MM.1S (cell line): ENCODE results near the gene WDR17.

Experiments
- DNase-seq: peaks from one replicate; pipeline ENCODE4 v3.0.0-alpha.2; 2015
- H2AFZ ChIP-seq: fragments of 300-600 bp; sonication (generic); 2 replicates; pipeline ENCODE4 v1.6.0; 2016; ENCODE audit warnings: antibody characterized with exemption, low read length
- H3F3A ChIP-seq: fragments of 300-600 bp; sonication (generic); 2 replicates; pipeline ENCODE4 v1.6.1; 2016; ENCODE audit warnings: mild to moderate bottlenecking, antibody characterized with exemption, low read length, moderate library complexity, mixed read lengths; ENCODE audit not compliant: insufficient read depth
- H3K27ac ChIP-seq: fragments of 300-600 bp; sonication (generic); 2 replicates; pipeline ENCODE4 v1.5.1; 2016; ENCODE audit warnings: mild to moderate bottlenecking, low read length
- H3K27me3 ChIP-seq: fragments of 300-600 bp; sonication (generic); replicated peaks from 2 replicates; pipeline ENCODE4 v1.6.0; 2016; ENCODE audit warnings: low read length; ENCODE audit not compliant: insufficient read depth
- H3K36me3 ChIP-seq: fragments of 300-600 bp; sonication (generic); replicated peaks from 2 replicates; pipeline ENCODE4 v1.6.1; 2016; ENCODE audit warnings: mild to moderate bottlenecking, low read length, mixed read lengths; ENCODE audit not compliant: insufficient read depth
- H3K4me1 ChIP-seq: fragments of 300-600 bp; sonication (generic); 2 replicates; pipeline ENCODE4 v1.6.1; 2016; ENCODE audit warnings: low read length, mixed read lengths
- H3K4me2 ChIP-seq: fragments of 300-600 bp; sonication (generic); 2 replicates; pipeline ENCODE4 v1.6.0; 2016; ENCODE audit warnings: low read depth, low read length
- H3K4me3 ChIP-seq: fragments of 300-600 bp; sonication (generic); 2 replicates; pipeline ENCODE4 v1.5.1; 2016; ENCODE audit warnings: low read length, mixed read lengths
- H3K79me2 ChIP-seq: fragments of 300-600 bp; sonication (generic); 2 replicates; pipeline ENCODE4 v1.6.1; 2016; ENCODE audit warnings: mixed run types, low read length, mixed read lengths
- H3K9ac ChIP-seq: fragments of 300-600 bp; sonication (generic); 2 replicates; pipeline ENCODE4 v1.6.1; 2016; ENCODE audit warnings: low read length, mixed read lengths
- H3K9me2 ChIP-seq: fragments of 300-600 bp; sonication (generic); replicated peaks from 2 replicates; pipeline ENCODE4 v1.6.1; 2016; ENCODE audit warnings: mild to moderate bottlenecking, low read length, mixed read lengths; ENCODE audit not compliant: insufficient read depth
- H3K9me3 ChIP-seq: fragments of 300-600 bp; sonication (generic); replicated peaks from 2 replicates; pipeline ENCODE4 v1.6.1; 2016; ENCODE audit warnings: mild to moderate bottlenecking, low read length, mixed read lengths; ENCODE audit not compliant: insufficient read depth
- H4K20me1 ChIP-seq: fragments of 300-600 bp; sonication (generic); 2 replicates; pipeline ENCODE4 v1.6.1; 2016; ENCODE audit warnings: mild to moderate bottlenecking, low read length, moderate library complexity, mixed read lengths; ENCODE audit not compliant: insufficient read depth
- CTCF ChIP-seq: fragments of 300-600 bp; sonication (generic); IDR thresholded peaks from 2 replicates; pipeline ENCODE4 v1.5.1; 2016; ENCODE audit warnings: antibody characterized with exemption, low read length, mixed read lengths
- EZH2 ChIP-seq: fragments of 300-600 bp; sonication (generic); optimal IDR thresholded peaks from 2 replicates; pipeline ENCODE3; 2017; ENCODE audit warnings: low read depth, mild to moderate bottlenecking, antibody characterized with exemption, low read length, mixed read lengths
- EZH2phosphoT487 ChIP-seq: fragments of 300-600 bp; sonication (generic); IDR thresholded peaks from 2 replicates; pipeline ENCODE4 v1.6.1; 2018; ENCODE audit warnings: antibody characterized with exemption, low read length

The WDR17 gene

DNA sequence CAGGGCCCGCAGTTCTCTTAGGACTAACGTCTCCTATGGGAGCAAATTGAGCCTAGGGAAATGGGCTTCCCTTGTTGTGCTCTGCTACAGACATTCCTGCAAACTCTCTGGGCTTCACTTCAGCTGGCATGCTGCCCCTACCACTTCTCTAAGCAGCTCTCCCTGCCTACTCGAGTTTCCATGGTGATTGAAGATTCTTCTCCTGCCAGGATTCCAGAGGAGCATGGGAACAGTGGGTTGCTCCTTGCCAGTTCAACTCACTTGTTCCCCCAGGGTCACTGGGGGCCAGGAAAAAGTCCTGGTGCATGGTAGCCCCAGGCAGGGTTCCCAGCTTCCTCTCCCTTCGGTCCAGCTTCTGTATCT lies 21.1 kb upstream of the WDR17 start:
- Histone ChIP-seq H3K79me2 (no peaks in the 10 kb centered on the region), H4K20me1 (no peaks in the 10 kb centered on the region), H3K4me2 (no peak overlapping the region), H3F3A (no peaks in the 10 kb centered on the region), H3K4me1 (no peaks in the 10 kb centered on the region), H3K9ac (no peak overlapping the region), H3K9me2 (no peaks in the 10 kb centered on the region), H3K36me3 (no peaks in the 10 kb centered on the region), H3K27me3 (no peaks in the 10 kb centered on the region), H3K9me3 (no peaks in the 10 kb centered on the region), H3K27ac (no peak overlapping the region), H2AFZ (no peak overlapping the region), H3K4me3 (no peak overlapping the region)
- no peak for TF ChIP-seq EZH2phosphoT487
- DNase-seq = no peak

GRCh38 chr4:176048631-176049030 lies 17.0 kb upstream of the WDR17 start:
- Histone ChIP-seq H4K20me1 (no peaks in the 10 kb centered on the region), H3K9me3 (no peaks in the 10 kb centered on the region), H3K4me2 (no peak overlapping the region), H2AFZ (no peak overlapping the region), H3K36me3 (no peaks in the 10 kb centered on the region; the same call in 1 of the 2 replicates), H3K79me2 (no peaks in the 10 kb centered on the region), H3K9ac (no peak overlapping the region), H3K27me3 (no peaks in the 10 kb centered on the region), H3K27ac (no peak overlapping the region), H3K4me3 (no peak overlapping the region), H3K9me2 (no peaks in the 10 kb centered on the region), H3K4me1 (no peaks in the 10 kb centered on the region), H3F3A (no peaks in the 10 kb centered on the region)
- TF ChIP-seq EZH2 = no peak
- no peak for TF ChIP-seq CTCF
- no peak for TF ChIP-seq EZH2phosphoT487
- DNase-seq = no peak

DNA sequence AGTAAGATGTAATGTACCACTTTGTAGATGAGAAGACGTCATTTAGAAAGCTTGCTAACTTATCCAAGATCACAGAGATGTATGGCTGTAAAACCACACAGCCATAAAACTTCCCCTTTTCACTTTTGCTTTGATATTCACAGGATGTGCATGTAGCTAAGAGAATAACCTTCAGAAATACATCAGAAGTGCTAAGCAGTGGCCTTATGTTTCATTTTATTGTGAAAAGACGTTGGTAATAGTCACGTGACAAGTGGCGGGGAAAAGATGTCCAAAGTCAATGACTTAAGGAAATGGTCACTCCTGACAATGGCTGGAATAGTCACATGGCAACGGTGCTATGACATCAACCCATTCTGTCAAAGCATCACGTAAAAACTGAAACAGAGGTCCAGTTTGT lies 12.9 kb upstream of the WDR17 start:
- Histone ChIP-seq H3K27me3 (no peaks in the 10 kb centered on the region), H3K79me2 (no peaks in the 10 kb centered on the region), H3K27ac (no peak overlapping the region), H3K9ac (no peak overlapping the region), H3K9me2 (no peaks in the 10 kb centered on the region), H3K4me1 (no peaks in the 10 kb centered on the region), H3K36me3 (no peaks in the 10 kb centered on the region; the same call in 1 of the 2 replicates), H3K9me3 (no peaks in the 10 kb centered on the region), H4K20me1 (no peaks in the 10 kb centered on the region), H3F3A (no peaks in the 10 kb centered on the region; the same call in 1 of the 2 replicates), H3K4me2 (no peak overlapping the region), H2AFZ (no peak overlapping the region), H3K4me3 (no peak overlapping the region)
- no peak for TF ChIP-seq EZH2
- no peak for TF ChIP-seq CTCF
- no peak for TF ChIP-seq EZH2phosphoT487
- DNase-seq = no peak

- Histone ChIP-seq H3K4me3 (no peak overlapping the region), H3K9me2 (no peaks in the 10 kb centered on the region), H3K79me2 (no peaks in the 10 kb centered on the region), H3K27ac (no peak overlapping the region), H3K9ac (no peak overlapping the region), H3K27me3 (no peaks in the 10 kb centered on the region), H3K36me3 (no peaks in the 10 kb centered on the region; the same call in 1 of the 2 replicates), H4K20me1 (no peaks in the 10 kb centered on the region), H3F3A (no peaks in the 10 kb centered on the region; the same call in 1 of the 2 replicates), H2AFZ (no peak overlapping the region), H3K9me3 (no peaks in the 10 kb centered on the region), H3K4me2 (no peak overlapping the region), H3K4me1 (no peaks in the 10 kb centered on the region)
- DNase-seq = no peak
- TF ChIP-seq EZH2phosphoT487 (no peak), CTCF (no peak), EZH2 (no peak)
Observed at GRCh38 chr4:176053785-176054184, 11.9 kb upstream of the WDR17 start.
